ENCODE results near the gene GJB2.

DNA sequence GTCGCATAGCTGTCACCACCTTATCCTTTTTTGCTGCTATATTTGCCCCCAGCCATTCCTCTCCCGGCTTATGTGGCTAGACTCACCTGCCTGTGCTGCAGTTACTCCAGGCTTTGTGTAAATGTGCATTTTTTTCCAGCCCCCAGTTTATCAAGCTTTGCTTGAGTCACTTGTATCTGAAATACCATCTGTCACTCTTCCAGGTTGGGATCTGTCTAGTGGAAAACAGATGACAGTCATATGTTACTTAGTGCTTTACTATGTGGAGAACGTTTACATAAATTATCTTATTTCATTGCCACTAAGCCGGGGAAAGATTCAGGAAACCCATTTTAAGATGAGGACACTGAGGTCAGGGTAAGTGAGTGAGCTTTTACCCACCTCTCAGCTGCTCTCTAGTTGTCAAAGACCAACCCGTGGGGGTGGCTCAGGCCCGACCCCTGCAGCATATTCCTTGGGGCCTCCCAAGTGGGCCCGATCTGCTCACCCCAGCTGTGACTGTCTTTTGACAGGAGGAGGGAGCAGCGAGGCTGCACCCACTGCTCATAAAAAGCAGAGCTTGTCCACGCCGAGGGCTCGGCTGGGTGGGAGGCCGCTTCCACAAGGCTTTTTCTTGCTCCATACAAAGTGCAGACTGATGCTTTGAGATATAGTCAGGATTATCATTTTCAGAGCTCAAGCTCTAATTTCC, 7.2 kb downstream of the GJB2 start:
- TF ChIP-seq CTCF (IDR thresholded peaks at IDR 0.05 in 4 of 5, conservative IDR thresholded peaks at IDR 0.05 in 1 of 5), result no peak
- TF ChIP-seq POLR2A (IDR thresholded peaks at IDR 0.05), result no peak
